Keratinocyte (primary cell): Measurements from ENCODE around the gene MBD1.

Experiments used
- EZH2 ChIP-seq: IDR thresholded peaks from one replicate; pipeline ENCODE4 v1.6.1; 2012; ENCODE audit warnings: inconsistent platforms, mild to moderate bottlenecking, low read length, moderate library complexity
- TF ChIP-seq, protein P1 (sequence below), 3 experiments: IDR thresholded peaks in 1 of 3; conservative IDR thresholded peaks in 1 of 3; optimal IDR thresholded peaks in 1 of 3; 2 replicates in 2 of 3; 3 replicates in 1 of 3; pipeline versions ENCODE3 to v1.5.1; 2011; ENCODE audit warnings: low read length in 3 of 3, mild to moderate bottlenecking in 3 of 3, moderate library complexity in 2 of 3, control low read depth in 1 of 3, inconsistent platforms in 1 of 3; ENCODE audit not compliant: insufficient read depth in 2 of 3; ENCODE audit errors: extremely low read depth in 1 of 3

GRCh38 chr18:50312296-50313030 is 31.1 kb upstream of the MBD1 start:
- no peak for TF ChIP-seq EZH2
- TF ChIP-seq, protein P1, sequence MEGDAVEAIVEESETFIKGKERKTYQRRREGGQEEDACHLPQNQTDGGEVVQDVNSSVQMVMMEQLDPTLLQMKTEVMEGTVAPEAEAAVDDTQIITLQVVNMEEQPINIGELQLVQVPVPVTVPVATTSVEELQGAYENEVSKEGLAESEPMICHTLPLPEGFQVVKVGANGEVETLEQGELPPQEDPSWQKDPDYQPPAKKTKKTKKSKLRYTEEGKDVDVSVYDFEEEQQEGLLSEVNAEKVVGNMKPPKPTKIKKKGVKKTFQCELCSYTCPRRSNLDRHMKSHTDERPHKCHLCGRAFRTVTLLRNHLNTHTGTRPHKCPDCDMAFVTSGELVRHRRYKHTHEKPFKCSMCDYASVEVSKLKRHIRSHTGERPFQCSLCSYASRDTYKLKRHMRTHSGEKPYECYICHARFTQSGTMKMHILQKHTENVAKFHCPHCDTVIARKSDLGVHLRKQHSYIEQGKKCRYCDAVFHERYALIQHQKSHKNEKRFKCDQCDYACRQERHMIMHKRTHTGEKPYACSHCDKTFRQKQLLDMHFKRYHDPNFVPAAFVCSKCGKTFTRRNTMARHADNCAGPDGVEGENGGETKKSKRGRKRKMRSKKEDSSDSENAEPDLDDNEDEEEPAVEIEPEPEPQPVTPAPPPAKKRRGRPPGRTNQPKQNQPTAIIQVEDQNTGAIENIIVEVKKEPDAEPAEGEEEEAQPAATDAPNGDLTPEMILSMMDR (optimal IDR thresholded peaks at IDR 0.05 in 1 of 3, IDR thresholded peaks at IDR 0.05 in 1 of 3, conservative IDR thresholded peaks at IDR 0.05 in 1 of 3; ENCODE audit: extremely low read depth in 1 of 3, insufficient read depth in 2 of 3, low read length in 3 of 3), result no peak
